PFSK-1 (cell line): ENCODE measurements around the gene FAM184A.

Source experiments
- FOXP2 ChIP-seq: optimal IDR thresholded peaks from 2 replicates; pipeline ENCODE3; 2011; ENCODE audit warnings: borderline replicate concordance, control low read depth, inconsistent platforms; ENCODE audit not compliant: insufficient read depth; ENCODE audit errors: extremely low read length, extremely low read depth
- POLR2AphosphoS5 ChIP-seq: IDR thresholded peaks from 2 replicates; pipeline ENCODE4 v1.6.1; 2012; ENCODE audit warnings: low read depth, mild to moderate bottlenecking, control low read depth, low read length, moderate library complexity
- REST ChIP-seq, 2 experiments: IDR thresholded peaks; 2 replicates each; pipeline versions ENCODE4 v1.6.1 to v1.8.0; 2011 to 2012; ENCODE audit warnings: low read depth in 2 of 2, low read length in 2 of 2, control low read depth in 1 of 2, inconsistent platforms in 1 of 2, mild to moderate bottlenecking in 1 of 2, moderate library complexity in 1 of 2; ENCODE audit not compliant: insufficient read depth in 1 of 2
- SIN3A ChIP-seq: IDR thresholded peaks from 2 replicates; pipeline ENCODE4 v1.6.1; 2012; ENCODE audit warnings: mild to moderate bottlenecking, low read length, moderate library complexity, borderline replicate concordance; ENCODE audit not compliant: insufficient read depth
- TAF1 ChIP-seq: IDR thresholded peaks from 2 replicates; pipeline ENCODE4 v1.6.1; 2012; ENCODE audit warnings: low read length, control low read depth, borderline replicate concordance; ENCODE audit not compliant: insufficient read depth

The FAM184A gene

GRCh38 chr6:119030759-119031158 is 47.7 kb downstream of the FAM184A start:
- TF ChIP-seq FOXP2: no peak
- TF ChIP-seq REST (IDR thresholded peaks at IDR 0.05; ENCODE audit: insufficient read depth in 1 of 2, low read depth in 2 of 2, low read length in 2 of 2): no peak
- no peak for TF ChIP-seq SIN3A
- TF ChIP-seq POLR2AphosphoS5: no peak

GRCh38 chr6:119028091-119028490 is 50.4 kb downstream of the FAM184A start:
- TF ChIP-seq REST (IDR thresholded peaks at IDR 0.05; ENCODE audit: insufficient read depth in 1 of 2, low read depth in 2 of 2, low read length in 2 of 2): no peak
- no peak for TF ChIP-seq TAF1
- no peak for TF ChIP-seq SIN3A
- TF ChIP-seq FOXP2: no peak
- no peak for TF ChIP-seq POLR2AphosphoS5

GRCh38 chr6:119027465-119027864 is 51.0 kb downstream of the FAM184A start:
- TF ChIP-seq SIN3A (no peak), FOXP2 (no peak), POLR2AphosphoS5 (no peak), REST (IDR thresholded peaks at IDR 0.05; ENCODE audit: insufficient read depth in 1 of 2, low read depth in 2 of 2, low read length in 2 of 2) (no peak), TAF1 (no peak)

GRCh38 chr6:119026822-119027221 is 51.6 kb downstream of the FAM184A start:
- TF ChIP-seq POLR2AphosphoS5 (no peak), SIN3A (no peak), REST (IDR thresholded peaks at IDR 0.05; ENCODE audit: insufficient read depth in 1 of 2, low read depth in 2 of 2, low read length in 2 of 2) (no peak), TAF1 (no peak), FOXP2 (no peak)

- TF ChIP-seq SIN3A (no peak), TAF1 (no peak), FOXP2 (no peak)
Observed at GRCh38 chr6:119025793-119026192, 52.7 kb downstream of the FAM184A start.
